ENCODE data around the gene EID2.

DNA sequence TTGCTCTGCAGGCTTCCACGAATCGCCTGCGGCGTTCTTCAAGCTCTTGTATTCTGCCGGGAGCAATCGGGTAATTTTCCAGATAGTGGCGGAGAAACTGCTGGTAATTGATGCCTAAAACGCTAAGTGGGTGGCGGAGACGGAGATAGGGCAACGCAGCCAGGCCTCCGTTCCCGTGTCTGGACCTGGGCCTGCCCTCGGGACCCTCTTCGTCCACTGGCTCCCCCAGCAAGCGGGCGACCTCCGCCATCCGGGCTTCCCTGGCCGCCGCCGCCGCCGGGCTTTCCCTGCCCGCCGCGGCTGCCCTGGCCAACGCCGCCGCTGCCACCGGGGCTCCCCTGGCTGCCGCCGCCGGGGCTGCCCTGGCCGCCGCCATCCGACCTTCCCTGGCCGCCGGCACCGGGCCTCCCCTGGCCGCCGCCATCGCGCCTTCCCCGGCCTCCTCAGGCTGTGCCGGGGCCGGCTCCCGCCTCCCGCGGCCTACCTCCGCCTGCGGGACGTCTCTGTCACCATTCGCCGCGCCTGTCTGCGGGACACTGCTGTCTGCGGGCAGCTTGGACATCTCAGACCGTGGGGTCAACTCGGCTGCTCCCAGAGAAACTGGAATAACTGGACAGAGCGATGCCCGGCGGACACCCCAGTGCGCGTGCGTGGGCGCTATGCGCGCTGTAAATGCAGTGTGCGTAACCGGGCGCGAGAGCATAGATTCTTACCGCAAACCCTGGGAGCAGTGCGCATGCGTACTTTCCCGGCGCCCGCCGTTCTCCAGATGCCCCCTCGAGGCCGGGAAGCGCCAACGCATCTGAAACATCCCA lies at the start of gene EID2:
- TF ChIP-seq CTCF (conservative IDR thresholded peaks at IDR 0.05; ENCODE audit: low read depth, low read length) (peak; percentile 86; the same call in 1 of the 2 replicates), EZH2 (IDR thresholded peaks at IDR 0.05; ENCODE audit: borderline replicate concordance, low read depth, low read length, poor library complexity, severe bottlenecking) (no peak)

Measured in A673 (cell line).